ENCODE results near the gene NEURL3. TPM values are rescaled to one million over a fixed set of nuclear protein-coding genes. Genes with fewer than 3 reads are reported as not detected.

Gene NEURL3
- total and polyA plus RNA-seq, 5 experiments from 2014 or later: 0.16 to 0.39 TPM; not detected in 3

DNA sequence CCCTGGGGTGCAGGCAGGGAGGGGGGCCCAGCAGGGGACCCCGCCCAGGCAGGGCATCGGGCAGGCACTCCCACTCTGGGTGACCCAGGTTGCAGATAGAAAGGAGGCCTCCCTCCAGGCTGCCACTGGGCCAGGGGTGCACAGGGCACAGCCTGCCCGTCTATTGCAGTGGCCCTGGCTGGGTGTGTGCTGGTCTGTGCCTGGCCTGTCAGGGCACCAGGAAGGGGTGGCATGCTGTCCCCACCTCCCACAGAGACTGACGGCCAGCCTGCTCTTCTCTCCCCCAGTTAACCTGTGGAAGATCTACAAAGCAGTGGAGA, 44.3 kb upstream of the NEURL3 start:
- no peaks in the 10 kb centered on the region for H3K27me3 Mint-ChIP-seq
- ATAC-seq (no peak), DNase-seq (no peak)
- H3K9me3 Mint-ChIP-seq: no peaks in the 10 kb centered on the region
- peaks cover 24 to 49% (median 41%) of the 10 kb centered on the region in 4 donors for H3K4me1 Mint-ChIP-seq
- no peak overlapping the region for H3K4me3 Mint-ChIP-seq
- H3K27ac Mint-ChIP-seq: no peak overlapping the region
- POLR2A ChIA-PET: interaction anchor here (1.1 to 4.4 kb wide), 2 partner anchors 10 to 21 kb away, joined by 3 to 52 read pairs; partner anchors contain the start of gene ARID5A
- H3K36me3 Mint-ChIP-seq: peaks cover 0 to 47% (median 6%) of the 10 kb centered on the region in 3 donors

DNA sequence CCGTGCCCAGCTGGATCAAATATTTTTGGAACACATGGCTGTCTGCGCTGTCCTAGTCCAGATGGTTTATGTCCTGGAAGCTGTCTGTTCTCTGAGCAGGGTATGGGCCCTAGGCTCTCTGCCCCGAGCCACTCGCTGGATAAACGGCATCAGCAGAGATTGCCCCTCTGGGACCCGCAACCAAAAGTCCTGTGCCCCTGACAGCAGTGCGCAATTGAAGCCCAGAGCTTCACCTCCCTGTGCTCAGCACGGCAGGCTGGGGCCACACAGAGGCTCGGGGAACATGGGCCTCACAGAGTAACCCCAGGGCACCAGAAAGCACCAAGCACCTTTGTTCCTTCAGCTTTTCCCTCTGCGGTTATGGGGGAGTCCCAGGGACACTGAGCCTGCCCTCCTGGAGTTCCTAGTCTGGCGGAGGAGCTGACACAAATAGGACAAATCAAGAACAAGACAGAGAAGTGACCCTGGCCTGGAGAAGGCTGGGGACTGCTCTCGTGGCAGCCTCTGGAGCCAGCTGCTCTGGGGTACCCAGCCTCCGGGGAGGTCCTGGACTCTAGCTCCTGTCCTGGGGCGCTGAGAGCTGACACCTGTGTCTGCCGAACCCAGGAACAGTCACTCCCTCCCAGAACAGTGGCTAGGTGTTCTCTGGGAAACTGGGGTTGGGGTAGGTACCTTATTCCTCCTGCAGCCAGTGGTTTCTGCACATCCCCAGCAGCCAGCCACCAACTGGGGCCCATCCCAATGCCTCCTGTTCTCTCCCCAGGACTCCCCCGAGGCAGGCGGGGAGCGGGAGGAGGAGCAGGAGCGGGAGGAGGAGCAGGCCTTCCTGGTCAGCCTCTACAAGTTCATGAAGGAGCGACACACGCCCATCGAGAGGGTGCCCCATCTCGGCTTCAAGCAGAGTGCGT, 43.7 kb upstream of the NEURL3 start:
- no peak for ATAC-seq
- DNase-seq: no peak
- Mint-ChIP-seq H3K27ac (peak overlapping the region in 3 of 10 donors; percentile 15 to 65 (median 33)), H3K4me1 (peaks cover 24 to 49% (median 44%) of the 10 kb centered on the region in 4 donors), H3K27me3 (no peaks in the 10 kb centered on the region), H3K36me3 (peaks cover 0 to 53% (median 7%) of the 10 kb centered on the region in 3 donors), H3K9me3 (no peaks in the 10 kb centered on the region), H3K4me3 (no peak overlapping the region)
- POLR2A ChIA-PET: interaction anchor here (1.1 to 4.4 kb wide), 4 partner anchors 10 to 21 kb away, joined by 3 to 52 read pairs (median 4); partner anchors contain the start of gene ARID5A

DNA sequence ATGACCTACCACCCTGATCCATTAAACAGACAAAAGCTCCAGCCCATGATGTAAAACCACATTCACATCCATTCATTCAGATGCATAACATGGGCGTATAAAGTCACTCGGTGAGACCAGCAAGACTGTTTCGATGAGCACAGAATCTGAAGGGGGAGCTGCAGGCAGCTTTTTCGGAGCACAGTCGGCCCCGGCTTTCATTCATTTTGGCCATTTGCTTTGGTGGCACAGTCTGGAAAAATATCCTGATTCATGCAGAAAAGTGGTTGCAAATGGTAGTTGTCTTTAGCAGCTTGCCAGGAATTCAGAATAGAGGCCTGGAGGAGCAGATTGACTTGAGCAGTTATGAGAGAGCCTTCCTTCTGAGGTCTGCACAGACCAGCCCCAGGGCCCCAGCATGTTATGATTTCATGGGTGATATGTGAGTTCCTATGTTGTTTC, 42.6 kb upstream of the NEURL3 start:
- H3K36me3 Mint-ChIP-seq: peaks cover 0 to 60% (median 9%) of the 10 kb centered on the region in 3 donors
- H3K27ac Mint-ChIP-seq: peak overlapping the region; percentile 38 to 96 (median 82)
- no peak for ATAC-seq
- POLR2A ChIA-PET: interaction anchor here (0.6 to 4.4 kb wide), 5 partner anchors 9 to 108 kb away, joined by 3 to 52 read pairs (median 3); partner anchors contain the start of gene ARID5A
- H3K4me3 Mint-ChIP-seq: peak overlapping the region in 7 of 10 donors; percentile 18 to 77 (median 48)
- H3K4me1 Mint-ChIP-seq: peaks cover 21 to 51% (median 50%) of the 10 kb centered on the region in 4 donors
- no peaks in the 10 kb centered on the region for H3K9me3 Mint-ChIP-seq
- no peak for DNase-seq
- H3K27me3 Mint-ChIP-seq: no peaks in the 10 kb centered on the region

DNA sequence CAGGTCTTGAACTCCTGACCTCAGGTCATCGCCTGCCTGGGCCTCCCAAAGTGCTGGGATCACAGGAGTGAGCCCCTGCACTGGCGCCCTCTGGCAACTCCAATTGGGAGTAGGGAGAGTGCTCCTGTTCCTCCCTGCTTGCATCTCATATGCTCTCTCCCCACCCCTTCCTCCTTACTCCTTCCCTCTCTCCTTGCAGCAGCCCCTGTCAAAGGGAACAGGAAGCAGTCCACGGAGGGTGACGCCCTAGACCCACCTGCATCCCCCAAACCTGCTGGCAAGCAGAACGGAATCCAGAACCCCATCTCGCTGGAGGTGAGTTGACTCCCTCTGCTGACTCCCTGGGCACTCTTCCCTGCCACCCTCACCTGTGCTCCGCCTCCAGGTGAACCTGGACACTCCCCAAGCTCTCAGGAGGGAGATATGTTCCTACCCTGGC, 42.1 kb upstream of the NEURL3 start:
- Mint-ChIP-seq H3K9me3 (no peaks in the 10 kb centered on the region), H3K27ac (peak overlapping the region; percentile 38 to 96 (median 82)), H3K36me3 (peaks cover 0 to 64% (median 12%) of the 10 kb centered on the region in 3 donors), H3K4me1 (peaks cover 23 to 56% (median 55%) of the 10 kb centered on the region in 4 donors), H3K27me3 (no peaks in the 10 kb centered on the region), H3K4me3 (peak overlapping the region in 8 of 10 donors; percentile 18 to 77 (median 56))
- POLR2A ChIA-PET: interaction anchor here (0.5 to 4.4 kb wide), 6 partner anchors 8 to 244 kb away, joined by 3 to 52 read pairs (median 3); partner anchors contain the start of gene ARID5A
- DNase-seq: no peak
- ATAC-seq: no peak

DNA sequence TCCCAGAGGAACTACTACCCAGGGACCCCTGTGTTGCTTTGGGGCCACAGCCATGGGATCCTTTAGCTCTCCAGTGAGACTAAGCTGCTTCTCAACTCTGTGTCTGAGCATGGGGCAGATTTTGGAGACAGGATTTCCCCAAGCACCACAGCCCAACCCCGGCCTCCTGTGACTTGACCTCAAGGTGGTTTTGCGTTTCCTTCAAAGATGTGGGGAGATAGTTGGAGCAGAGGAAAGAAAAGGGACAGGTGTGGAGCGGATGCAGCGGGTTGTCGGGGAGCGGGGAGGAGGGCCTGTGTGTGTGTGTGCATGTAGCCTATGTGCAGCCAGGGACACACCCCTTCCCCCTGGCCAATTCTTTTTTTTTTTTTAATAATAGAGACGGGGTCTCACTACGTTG, 41.6 kb upstream of the NEURL3 start:
- POLR2A ChIA-PET: interaction anchor here (0.5 to 1.2 kb wide), 3 partner anchors 9 to 244 kb away, joined by 3 read pairs; no protein-coding TSS in a partner anchor
- peak overlapping the region; percentile 13 to 96 (median 82) for H3K27ac Mint-ChIP-seq
- ATAC-seq: peak; percentile 8 to 30
- H3K4me3 Mint-ChIP-seq: peak overlapping the region in 6 of 10 donors; percentile 23 to 71 (median 58)
- peak in 1 of 10 donors; percentile 26 for DNase-seq
- peaks cover 24 to 60% (median 57%) of the 10 kb centered on the region in 4 donors for H3K4me1 Mint-ChIP-seq
- no peaks in the 10 kb centered on the region for H3K27me3 Mint-ChIP-seq
- H3K9me3 Mint-ChIP-seq: no peaks in the 10 kb centered on the region
- peaks cover 0 to 63% (median 12%) of the 10 kb centered on the region in 3 donors for H3K36me3 Mint-ChIP-seq

DNA sequence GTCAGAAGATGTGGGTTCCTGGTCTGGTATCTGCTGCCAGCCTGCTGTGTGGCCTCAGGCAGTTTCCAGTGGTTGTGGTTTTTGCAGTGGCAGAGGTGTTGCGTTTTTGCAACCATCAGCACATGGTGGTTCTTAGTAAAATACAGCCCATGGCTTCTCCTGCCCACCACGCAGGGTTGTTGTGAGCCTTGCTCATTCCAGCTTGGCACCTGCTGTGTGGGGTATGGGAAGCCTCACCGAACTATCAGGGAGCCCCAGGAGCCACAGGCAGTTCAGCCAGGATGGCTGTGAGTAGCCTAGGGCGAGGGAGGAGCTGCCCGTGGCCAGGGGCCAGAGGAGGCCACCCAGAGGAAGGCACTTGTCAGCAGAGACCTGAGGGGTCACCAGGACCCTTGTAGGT, 41.2 kb upstream of the NEURL3 start:
- DNase-seq (peak in 1 of 10 donors; percentile 25), ATAC-seq (peak in 1 of 2 donors; percentile 18)

DNA sequence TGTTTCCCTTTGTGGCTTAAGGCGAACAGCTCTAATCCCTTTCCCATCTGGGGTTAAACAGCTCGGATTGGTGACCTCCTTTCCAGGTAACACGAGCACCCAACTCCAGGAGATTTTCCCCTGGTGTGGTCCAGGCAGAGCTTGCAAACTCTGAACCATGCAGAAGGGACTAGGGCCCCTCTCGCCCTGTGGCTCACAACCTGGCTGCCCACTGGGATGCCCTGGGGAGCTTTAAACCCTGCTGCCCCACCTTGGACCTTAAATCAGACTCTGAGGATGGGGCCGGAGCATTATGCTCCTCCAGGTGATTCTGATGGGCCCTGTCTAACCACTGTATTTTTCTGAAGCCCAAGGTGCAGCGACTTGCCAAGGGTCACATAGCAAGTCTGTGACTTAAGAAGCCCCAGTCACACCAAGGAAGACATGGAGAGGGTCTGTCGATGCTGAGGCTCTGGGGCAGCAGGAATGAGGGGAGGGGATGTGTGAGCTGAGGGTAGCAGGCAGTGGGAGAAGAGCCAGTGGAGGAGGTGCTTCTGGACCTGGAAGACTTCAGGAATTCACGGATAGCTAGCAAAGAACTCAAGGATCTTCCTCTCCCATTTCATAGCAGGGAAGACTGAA, 37.3 kb upstream of the NEURL3 start:
- Mint-ChIP-seq H3K27ac (peak overlapping the region in 9 of 10 donors; percentile 29 to 88 (median 69)), H3K9me3 (no peaks in the 10 kb centered on the region), H3K27me3 (no peaks in the 10 kb centered on the region), H3K36me3 (peaks cover 0 to 62% (median 12%) of the 10 kb centered on the region in 3 donors), H3K4me3 (peak overlapping the region in 3 of 10 donors; percentile 8 to 47 (median 12)), H3K4me1 (peaks cover 36 to 90% (median 84%) of the 10 kb centered on the region in 4 donors)
- ATAC-seq: no peak
- POLR2A ChIA-PET: interaction anchor here (0.7 to 8.4 kb wide), 4 partner anchors 9 to 15 kb away, joined by 3 to 123 read pairs (median 62); no protein-coding TSS in a partner anchor
- DNase-seq: peak in 1 of 10 donors; percentile 6

More for the DNA sequence above, 41.2 kb upstream of the NEURL3 start:
- POLR2A ChIA-PET: interaction anchor here (1.1 to 1.2 kb wide), 2 partner anchors 8 to 15 kb away, joined by 3 read pairs; no protein-coding TSS in a partner anchor
- H3K36me3 Mint-ChIP-seq: peaks cover 0 to 68% (median 12%) of the 10 kb centered on the region in 3 donors
- H3K4me1 Mint-ChIP-seq: peaks cover 24 to 65% (median 62%) of the 10 kb centered on the region in 4 donors
- peak overlapping the region; percentile 38 to 96 (median 78) for H3K27ac Mint-ChIP-seq
- no peaks in the 10 kb centered on the region for H3K27me3 Mint-ChIP-seq
- peak overlapping the region; percentile 14 to 71 (median 44) for H3K4me3 Mint-ChIP-seq
- H3K9me3 Mint-ChIP-seq: no peaks in the 10 kb centered on the region

DNA sequence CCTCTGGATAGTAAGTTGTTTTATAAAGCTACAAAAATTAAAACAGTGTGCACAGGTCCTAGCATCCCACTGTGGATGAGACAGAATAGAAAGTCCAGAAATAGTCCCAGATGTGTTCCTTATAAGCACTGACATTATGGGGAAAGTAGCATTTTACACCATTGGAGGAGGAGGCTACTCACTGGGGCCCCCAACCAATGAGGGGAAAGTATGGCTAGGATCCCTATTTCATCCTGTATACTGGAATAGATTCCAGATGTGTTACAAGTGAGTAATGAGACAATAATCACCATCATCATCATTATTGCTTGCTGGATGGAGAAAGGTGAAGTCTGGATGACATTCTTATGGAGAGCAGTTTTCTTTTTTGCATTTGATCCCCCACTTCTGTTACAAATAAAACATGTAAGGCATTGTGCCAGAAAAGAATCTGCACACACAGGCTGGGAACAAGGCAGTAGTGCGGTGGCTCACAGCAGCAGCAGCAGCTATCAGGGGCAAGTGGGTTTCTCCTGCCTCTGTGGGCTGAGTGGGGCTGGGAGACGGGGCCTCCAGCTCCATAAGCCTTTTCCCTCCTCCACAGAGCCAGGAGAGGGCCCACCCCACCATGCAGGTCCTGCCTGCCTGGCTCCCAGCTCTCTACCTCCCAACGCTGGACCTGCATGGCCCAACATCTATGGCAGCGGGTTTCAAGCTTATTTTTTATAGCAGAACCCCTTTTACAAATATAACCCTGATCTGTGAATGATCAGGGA, 36.4 kb upstream of the NEURL3 start:
- peaks cover 31 to 84% (median 76%) of the 10 kb centered on the region in 4 donors for H3K4me1 Mint-ChIP-seq
- ATAC-seq (no peak), DNase-seq (no peak)
- peaks cover 0 to 2% (median 0%) of the 10 kb centered on the region in 9 donors for H3K9me3 Mint-ChIP-seq
- H3K27ac Mint-ChIP-seq: peak overlapping the region in 6 of 10 donors; percentile 4 to 75 (median 62)
- no peaks in the 10 kb centered on the region for H3K27me3 Mint-ChIP-seq
- peaks cover 0 to 55% (median 12%) of the 10 kb centered on the region in 3 donors for H3K36me3 Mint-ChIP-seq
- peak overlapping the region in 4 of 10 donors; percentile 10 to 94 (median 39) for H3K4me3 Mint-ChIP-seq
- POLR2A ChIA-PET: interaction anchor here (0.5 to 8.4 kb wide), 5 partner anchors 8 to 222 kb away, joined by 3 to 123 read pairs (median 52); no protein-coding TSS in a partner anchor

DNA sequence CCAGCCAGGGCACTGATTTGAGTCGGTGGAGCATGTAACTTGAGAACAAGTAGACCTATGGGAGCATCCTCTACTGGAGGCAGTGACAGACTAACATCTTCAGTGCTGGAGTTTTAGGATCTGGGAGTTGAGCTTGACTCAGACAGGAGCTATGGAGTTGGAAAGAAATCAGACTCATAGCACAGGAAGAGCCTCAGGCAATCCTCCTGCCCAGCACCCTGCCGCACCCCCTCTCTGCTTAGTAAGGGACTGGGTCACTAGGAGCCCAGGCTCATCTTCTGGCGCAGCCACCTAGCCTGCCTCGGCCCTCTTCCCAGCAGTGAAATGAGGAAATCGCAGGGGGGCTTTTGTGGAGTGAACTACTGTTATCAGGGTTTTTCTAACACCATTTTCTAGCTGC, 35.0 kb upstream of the NEURL3 start:
- H3K27me3 Mint-ChIP-seq: no peaks in the 10 kb centered on the region
- peak overlapping the region; percentile 65 to 99 (median 96) for H3K4me3 Mint-ChIP-seq
- peaks cover 0 to 2% (median 0%) of the 10 kb centered on the region in 9 donors for H3K9me3 Mint-ChIP-seq
- POLR2A ChIA-PET: interaction anchor here (0.6 to 8.4 kb wide), 9 partner anchors 8 to 275 kb away, joined by 3 to 123 read pairs (median 3); no protein-coding TSS in a partner anchor
- ATAC-seq (no peak), DNase-seq (no peak)
- peaks cover 28 to 80% (median 70%) of the 10 kb centered on the region in 4 donors for H3K4me1 Mint-ChIP-seq
- H3K27ac Mint-ChIP-seq: peak overlapping the region; percentile 96 to 100 (median 100)
- H3K36me3 Mint-ChIP-seq: peaks cover 0 to 45% (median 10%) of the 10 kb centered on the region in 3 donors

DNA sequence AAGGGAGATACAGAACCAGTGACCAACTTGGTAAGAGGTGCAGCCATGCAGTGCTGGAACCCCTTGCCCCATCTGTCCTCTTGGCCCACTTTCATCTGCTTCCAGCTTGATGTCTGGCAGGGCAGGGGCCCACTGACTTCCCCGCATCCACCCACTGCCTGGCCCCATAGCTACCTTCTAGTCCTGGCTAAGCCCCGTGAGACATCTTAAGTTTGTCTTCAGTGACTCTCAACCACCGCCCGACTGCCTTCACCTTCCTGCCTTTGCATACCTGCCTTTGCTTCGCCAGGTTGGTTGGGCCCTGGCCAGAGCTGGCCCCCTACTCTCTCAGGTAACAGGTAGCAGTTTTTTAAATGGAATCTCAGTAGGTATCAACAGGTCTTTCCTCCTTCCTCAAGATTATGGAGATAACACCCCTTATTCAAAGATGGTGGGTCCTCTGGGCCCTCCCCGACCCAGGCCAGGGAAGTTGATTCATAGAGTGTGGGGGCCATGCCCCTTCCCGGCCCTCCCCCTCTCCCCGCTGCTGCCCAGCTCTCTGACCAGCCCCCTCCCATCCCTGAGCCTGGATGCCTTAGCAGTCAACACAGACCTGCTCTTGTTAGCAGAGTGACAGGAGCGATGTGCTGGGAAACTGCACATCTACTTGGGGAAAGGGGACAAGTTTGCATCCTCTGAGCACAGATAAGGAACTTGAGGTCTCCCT, 34.2 kb upstream of the NEURL3 start:
- H3K9me3 Mint-ChIP-seq: peaks cover 0 to 2% (median 0%) of the 10 kb centered on the region in 9 donors
- H3K36me3 Mint-ChIP-seq: peaks cover 0 to 38% (median 5%) of the 10 kb centered on the region in 3 donors
- H3K4me3 Mint-ChIP-seq: peak overlapping the region; percentile 92 to 99 (median 96)
- H3K4me1 Mint-ChIP-seq: peaks cover 27 to 72% (median 64%) of the 10 kb centered on the region in 4 donors
- ATAC-seq: peak in 1 of 2 donors; percentile 4
- H3K27ac Mint-ChIP-seq: peak overlapping the region; percentile 96 to 100 (median 100)
- H3K27me3 Mint-ChIP-seq: no peaks in the 10 kb centered on the region
- DNase-seq: no peak
- POLR2A ChIA-PET: interaction anchor here (0.6 to 8.4 kb wide), 14 partner anchors 10 to 394 kb away, joined by 3 to 123 read pairs (median 10); partner anchors contain the start of genes DUSP2 and SNRNP200
